GM18909 (cell line): Measurements from ENCODE around the gene MAP7D2.
"Not testable (repeated sequence)": the region's sequence is repeated elsewhere in the genome, so short reads cannot be mapped to it uniquely, and the experiment has no call there.

ENCODE experiments used
- ATAC-seq: cut with Tn5 transposase; IDR thresholded peaks from one replicate; pipeline ENCODE4 v1.9.1; 2021; ENCODE audit warnings: mild to moderate bottlenecking; ENCODE audit not compliant: unreplicated experiment, poor library complexity

Gene MAP7D2

DNA sequence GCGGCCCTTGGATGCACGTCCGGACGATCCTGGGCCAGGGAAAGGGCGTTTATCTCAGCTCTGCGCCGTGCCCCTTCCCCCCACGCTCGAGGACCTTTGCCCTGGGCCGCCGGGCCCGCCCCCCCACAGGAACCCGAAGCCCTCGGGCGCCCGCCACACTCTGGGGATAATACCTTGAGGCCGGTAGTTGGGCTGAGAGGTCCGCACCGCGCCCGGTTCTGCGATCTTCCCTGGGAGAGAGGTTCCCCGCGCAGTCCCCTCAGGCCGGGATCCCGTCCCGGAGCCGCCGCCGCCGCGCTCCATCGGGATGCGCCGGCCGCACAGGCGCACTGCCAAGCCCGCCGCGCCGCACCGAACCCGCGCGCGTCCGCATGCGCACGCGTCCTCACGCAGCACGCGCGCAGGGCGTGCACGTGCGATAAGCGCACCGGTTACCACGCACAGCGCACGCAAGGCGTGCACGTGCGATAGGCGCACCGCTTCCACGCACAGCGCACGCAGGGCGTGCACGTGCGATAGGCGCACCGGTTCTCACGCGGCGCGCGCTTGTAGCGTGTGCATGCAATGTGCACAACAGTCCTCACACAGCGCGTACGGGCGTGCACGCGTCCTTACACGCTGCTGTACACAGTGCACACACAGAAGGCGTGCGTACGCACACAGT, at the start of gene MAP7D2:
MAP7D2 (minus strand) TSS at position 331 of the 664 bp plus-strand sequence; CDS start at position 303, 28 bp downstream.
- no peak for ATAC-seq

DNA sequence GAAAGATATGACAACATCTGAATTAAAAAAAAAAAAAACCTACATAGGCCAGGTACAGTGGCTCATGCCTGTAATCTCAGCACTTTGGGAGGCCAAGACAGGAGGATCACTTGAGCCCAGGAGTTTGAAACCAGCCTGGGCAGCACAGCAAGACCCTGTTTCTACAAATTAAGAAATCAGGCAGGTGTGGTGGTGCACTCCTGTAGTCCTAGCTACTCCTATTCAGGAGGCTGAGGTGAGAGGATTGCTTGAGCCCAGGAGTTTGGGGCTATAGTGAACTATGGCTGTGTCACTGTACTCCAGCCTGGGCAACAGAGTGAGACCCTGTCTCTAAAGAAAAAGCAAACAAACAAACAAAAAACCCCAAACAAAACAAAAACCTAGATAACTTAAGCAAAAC, 45.8 kb upstream of the MAP7D2 start:
- not testable (repeated sequence) for ATAC-seq

DNA sequence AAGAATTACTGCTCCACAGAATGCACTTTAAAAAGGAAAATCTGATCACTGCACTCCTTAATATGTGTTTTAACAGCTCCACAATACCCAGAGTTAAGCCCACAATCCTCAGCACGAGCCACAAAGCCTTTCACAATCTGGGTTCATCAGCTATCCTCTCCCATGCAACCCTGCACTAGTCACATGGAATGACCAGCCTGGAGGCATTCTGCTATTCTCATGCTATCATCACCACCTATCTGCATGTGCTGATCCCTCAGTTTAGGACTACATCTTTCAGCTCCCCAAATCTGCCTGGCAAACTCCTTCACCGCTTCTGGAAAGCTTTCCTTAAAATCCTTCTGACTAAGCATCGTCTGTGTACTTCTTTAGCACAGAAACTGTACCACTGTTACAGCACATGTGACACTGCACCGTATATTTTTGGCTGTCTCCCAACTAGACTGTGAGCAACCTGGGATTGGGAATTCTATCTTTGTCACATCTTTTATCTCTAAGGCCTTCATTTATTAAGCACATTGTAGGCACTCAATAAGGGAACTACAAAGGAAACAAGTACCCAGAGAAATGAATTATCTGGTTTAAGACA, 43.2 kb upstream of the MAP7D2 start:
- no peak for ATAC-seq

DNA sequence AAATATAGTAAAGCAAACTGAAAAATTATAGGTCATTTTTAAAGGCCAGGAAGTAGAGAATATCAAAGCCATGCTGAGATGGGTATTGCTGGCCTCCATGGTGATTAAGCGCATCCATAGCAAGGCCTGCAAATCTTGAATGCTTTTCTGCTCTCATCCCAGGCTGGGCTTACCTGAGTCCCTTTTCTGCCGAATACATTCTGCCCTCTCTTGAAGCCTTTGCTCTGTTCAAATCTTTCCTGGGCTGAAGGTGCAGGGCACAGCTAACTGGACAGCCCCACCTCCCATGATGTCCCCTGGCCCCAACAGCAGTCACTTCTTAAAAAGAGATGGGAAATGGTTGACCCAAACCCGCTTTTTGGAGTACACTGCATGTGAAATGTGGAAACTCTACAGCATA, 35.0 kb upstream of the MAP7D2 start:
- ATAC-seq: no peak

DNA sequence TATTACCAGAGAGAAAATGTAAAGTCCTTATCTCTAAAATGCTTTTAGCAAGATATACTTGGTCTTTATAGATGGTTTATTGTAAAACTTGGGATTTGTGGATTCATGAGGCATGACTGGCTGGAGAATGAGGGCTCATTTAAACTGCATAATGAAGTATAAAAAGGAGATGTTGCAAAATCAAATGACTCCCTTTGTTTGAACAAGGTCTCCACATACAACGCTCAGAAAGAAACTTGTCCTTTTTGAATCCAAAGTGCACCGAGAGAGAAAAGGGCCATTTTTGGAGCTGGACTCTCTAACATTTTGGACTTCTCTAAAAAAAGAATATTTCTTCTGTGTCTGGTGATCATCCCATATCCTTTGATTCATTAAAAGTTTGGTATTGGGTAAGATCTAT, 32.6 kb upstream of the MAP7D2 start:
- no peak for ATAC-seq

DNA sequence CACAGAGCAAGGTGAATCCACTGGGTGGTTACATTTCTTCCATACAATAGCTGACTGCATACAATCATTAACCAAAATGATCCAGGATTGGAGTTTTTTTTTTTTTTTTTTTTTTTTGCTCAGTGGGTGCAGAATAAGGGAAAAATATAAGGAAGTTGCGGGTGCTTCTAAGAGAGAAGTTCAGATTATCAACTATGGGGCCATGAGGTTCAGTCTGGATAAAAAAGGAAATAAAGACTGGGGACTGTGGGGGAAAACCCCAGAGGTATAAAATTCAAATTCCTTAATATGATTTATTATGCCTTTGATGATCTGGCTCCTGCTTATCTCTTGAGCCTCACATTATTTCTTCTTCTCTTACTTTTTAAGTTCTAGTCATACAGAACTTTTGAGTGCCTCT, 30.9 kb upstream of the MAP7D2 start:
- no peak for ATAC-seq

DNA sequence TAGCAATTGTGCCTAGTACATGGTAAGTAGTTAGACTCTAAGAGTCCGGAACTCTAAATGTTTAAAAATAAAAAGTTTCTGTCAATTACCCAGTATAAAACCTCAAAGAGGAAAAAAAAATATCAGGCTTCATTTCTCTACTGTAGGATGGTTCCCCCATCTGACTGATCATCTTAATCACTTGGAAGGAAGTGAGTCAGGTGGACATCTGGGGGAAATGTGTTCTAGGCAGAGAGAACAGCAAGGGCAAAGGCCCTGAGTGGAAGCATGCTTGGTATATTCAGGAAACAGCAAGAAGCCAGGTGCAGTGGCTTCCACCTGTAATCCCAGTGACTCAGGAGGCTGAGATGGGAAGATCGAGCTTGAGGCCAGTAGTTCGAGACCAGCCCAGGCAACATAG, 27.8 kb upstream of the MAP7D2 start:
- ATAC-seq: no peak

DNA sequence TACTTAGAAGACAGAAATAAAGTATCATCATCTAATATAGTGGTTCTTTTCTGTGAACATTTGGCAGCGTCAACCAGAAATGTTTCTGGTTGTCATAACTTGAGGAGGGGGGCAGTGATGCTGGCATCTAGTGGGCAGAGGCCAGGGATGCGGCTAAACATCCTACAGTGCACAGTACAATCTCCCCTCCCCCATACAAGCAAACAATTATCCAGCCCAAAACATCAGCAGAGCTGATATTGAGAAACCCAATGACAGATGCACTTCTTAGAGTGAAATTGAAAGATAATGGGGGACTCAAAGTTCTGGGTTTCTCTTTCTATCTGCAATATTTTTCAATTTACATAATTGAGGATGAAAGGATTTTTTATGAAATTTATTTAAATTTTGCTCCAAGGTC, 26.9 kb upstream of the MAP7D2 start:
- no peak for ATAC-seq

DNA sequence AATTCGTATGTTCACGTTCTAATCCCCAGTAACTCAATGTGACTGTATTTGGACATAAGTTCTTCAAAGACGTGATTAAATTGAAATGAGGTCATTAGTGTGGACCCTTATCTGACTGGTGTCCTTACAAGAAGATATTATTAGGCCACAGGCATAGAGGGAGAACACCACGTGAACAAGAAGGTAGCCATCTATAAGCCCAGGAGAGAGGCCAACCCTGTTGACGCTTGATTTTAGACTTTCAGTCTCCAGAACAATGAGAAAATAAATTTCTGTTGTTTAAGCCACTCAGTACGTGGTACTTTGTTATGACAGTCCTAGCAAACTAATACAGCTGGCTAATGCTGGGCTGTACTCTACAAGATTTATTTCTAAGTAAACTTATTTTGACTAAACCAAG, 26.4 kb upstream of the MAP7D2 start:
- ATAC-seq: no peak

DNA sequence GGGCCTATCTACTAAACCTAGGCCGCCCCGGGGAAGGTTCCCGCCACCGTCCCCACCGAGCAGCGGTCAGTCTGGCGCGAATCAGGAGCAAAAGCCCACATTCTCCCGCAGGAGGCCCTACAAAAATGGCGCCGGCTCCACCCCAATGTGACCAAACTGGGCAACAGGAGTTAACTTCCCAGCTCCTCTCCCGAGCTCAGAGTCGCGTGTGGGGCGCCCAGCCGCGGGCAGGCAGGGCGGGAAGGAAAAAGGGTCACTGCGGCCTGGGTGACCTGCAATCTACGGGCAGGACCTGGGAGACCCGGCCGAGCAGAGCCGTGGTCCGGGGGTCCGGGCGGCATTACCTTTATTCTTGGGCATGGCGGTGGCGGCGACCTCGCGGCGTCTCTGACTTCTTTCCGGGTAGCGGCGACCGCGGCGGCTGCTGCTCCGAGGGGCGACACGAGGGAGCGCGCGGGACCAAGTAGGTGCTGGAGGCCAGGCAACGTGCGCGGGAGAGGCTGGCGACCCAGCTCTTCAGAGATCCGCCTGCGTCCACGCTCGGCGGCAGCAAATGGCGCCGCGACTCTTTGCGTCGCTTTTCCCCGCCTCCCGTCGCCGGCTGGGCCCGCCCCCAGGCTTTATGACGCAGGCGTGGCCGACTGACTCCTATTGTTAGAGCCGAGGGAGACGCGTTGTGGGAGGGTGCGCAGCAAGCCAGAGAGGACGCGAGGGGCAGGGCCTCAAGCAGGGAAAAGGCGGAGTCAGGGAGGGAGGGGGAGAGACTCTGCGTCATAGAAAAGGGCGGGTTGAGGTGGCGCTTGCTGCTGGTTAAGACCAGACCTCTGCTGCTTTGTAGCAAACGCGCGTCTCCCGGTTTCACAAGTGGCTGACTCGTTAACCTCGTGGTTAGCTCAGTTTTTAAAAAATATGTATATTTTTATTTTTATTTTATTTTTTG, 24.8 kb upstream of the MAP7D2 start, which contains the start of gene EIF1AX:
EIF1AX (minus strand) TSS at position 558 of the 940 bp plus-strand sequence; CDS start at position 360, 198 bp downstream.
- peak; percentile 99 for ATAC-seq

DNA sequence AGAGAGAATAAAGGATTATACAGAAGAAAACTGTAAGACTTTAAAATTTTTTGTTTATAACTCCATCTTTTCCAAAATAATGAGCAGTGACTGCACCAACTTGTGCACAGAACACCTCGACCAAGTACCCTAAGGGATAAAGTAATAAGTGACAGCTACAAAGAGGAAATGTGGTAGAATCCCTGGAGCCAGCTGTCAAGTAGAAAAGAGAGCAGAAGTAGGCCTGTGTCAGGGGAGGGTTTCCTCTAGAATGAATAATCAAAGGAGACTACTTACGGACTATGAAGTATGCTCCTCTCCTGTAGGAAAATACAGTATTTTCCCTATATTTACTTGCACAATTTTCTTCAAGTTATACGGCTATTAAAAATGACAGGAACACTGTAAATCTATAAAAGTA, 23.7 kb upstream of the MAP7D2 start:
- ATAC-seq: no peak

DNA sequence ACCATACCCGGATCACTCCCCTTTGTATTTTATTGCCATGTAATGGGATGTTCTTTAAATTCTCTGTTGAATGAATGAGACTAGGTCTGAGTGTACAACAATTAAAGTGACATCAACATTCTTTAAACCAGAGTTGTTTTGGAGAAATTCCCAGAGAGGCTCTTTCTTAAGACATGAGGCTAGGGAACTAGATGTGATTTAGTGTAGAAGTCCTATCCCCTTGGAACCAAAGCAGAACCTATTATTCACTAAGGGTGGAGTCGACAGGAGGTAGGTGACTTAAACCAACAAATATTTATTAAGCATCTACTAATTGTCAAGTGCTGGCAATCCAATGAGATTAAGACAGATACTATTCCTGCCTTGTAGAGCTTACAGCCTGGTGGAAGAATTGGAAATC, 23.3 kb upstream of the MAP7D2 start:
- ATAC-seq: no peak

DNA sequence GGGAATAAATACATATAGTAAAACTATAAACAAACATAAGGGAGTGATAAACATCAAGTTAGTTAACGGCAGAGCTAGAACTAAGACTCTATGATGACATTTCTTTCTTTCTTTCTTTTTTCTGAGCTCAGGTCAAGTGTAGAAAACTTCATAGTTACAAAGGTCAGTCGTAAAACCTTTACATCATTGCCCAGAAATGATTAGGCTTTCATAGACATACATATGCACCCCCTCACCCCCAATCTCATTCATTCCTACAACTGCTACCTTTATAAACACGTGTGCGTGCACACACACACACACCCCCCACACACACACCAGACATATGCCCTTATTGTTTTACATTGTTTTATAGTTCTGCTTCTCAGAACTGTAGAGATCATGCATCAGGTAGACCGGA, 19.2 kb upstream of the MAP7D2 start:
- no peak for ATAC-seq

DNA sequence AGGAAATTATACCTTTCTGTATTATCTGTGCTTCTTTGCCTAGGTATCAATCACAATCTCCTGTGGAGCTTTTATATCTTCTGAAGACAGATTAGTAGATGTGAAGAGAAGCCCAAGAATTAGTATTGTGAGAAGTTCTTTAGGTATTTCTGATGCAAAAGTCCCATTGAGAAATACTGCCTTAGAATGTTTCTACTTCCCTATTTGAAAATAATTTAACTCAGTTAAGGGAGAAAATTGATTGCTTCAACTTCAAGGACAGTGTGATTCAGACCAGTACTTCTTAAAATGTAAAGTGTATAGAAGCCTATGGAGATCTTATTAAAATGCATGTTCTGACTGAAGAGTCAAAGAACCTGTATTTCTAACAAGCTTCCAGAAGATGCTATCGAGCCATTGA, 16.0 kb upstream of the MAP7D2 start:
- no peak for ATAC-seq

DNA sequence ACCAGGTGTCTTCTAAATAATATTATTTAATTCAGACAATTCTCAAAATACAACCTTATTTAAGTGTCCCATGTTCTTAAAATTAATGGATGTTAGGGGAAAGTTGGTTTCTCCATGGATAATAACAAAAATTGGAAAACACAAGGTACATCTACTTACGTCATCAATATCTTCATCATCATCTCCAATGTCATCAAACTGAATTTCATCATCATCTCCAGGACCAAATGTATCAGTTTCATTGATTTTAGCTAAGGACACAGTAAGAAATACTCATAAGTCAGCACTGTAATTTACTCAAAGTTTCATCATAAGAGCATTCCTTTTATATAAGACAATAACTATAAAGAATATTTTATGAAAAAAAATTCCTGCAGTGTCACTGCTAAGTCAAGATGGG, 13.7 kb upstream of the MAP7D2 start:
- no peak for ATAC-seq

DNA sequence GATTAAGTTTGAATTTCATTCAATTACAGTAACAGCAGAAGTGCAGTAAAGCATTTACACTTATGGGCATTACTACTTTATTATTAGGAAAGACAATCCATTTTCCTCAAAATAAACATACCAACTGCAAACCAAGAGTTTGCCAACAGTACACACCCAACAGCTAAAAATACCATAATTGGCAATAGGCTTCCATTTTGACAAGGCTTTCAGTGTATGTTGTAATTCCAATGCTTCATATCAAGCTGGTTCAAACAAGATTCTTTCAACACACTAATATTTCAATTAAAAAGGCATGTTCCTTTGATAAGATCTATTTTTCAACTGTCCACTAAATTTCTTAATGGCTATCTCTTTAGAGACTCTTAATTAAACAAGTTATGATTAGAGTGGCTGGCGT, 12.8 kb upstream of the MAP7D2 start:
- no peak for ATAC-seq

DNA sequence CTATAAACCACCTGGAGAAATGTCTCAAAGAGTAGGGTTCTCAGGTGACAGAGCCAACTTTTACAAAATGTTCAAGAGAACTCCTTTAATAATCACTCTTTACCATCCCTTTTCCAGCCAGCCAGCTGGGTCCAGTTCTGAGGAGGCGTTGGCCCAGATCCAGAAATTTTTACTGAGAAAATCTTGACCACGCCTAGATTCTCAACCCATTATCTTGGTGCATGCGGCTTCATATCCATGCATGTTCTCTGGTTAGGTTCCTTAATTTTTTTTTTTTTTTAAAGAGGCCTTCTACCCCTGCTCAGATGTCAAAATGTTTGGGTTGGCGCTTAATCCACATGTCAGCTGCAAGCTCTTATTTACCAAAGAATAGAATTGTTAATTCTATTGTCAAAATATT, 12.0 kb upstream of the MAP7D2 start:
- no peak for ATAC-seq

DNA sequence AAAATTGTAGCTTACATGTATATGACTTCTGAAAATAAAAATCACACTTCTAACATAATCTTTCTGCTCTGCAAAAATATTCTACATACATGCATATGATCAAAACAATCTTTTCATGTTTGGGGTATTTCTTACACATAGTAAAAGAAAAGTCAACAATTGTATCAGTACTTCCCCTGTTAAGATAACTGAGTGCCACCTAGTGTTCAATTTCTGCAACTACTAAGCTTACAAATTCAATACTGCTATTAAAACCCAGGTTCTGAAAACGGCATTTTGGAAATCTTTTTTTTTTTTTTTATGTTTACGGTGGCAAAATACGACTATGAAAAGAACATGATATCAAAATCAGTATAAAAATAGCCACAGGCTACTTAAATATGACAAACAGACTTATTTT, 10.7 kb upstream of the MAP7D2 start:
- peak; percentile 75 for ATAC-seq

DNA sequence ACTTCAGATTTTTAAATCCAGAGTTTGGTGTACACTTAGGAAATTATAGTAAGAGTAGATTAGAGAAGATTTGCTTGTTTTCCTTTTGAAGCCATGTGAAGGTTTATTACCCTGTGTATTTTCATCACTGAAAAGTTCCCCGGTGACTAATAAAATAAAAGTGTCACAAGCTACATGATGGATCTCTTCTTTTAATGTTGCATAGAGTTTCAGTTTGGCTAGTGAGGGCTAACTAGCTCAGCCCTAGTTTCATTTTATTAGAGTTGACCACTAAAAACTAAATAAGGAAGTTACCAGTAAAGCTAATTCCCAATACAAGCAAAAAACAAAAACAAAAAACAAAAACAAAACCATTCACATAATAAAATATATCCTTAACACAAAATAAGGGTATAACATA, 10.1 kb upstream of the MAP7D2 start:
- ATAC-seq: peak; percentile 64

DNA sequence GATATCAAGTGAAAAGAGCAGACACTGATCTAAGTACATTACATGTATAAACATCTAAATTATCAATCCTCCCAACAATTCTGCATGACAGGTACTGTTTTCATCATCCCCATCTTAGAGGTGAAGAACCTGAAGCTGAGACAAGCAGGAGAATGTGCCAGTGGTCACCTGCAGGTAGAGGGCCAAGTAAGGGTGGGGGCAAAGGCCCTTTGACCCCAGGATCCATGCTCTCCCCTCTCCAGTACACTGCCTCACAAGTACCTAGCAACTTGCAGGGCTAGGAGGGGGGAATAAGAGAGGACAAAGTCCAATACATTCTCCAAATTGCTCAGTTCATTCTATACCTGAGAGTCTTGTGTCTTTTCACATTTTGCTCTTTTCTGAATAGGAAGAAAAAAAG, 8.3 kb upstream of the MAP7D2 start:
- no peak for ATAC-seq
